AG09319 (cell line): Measurements from ENCODE around the gene CNTNAP5.

Experiments
- DNase-seq: peaks from one replicate; pipeline ENCODE4 v3.0.0-alpha.2; 2010; ENCODE audit warnings: low read depth; ENCODE audit errors: extremely low read depth
- TF ChIP-seq, protein P1 (sequence below): IDR thresholded peaks from 2 replicates; pipeline ENCODE4 v1.5.1; 2011; ENCODE audit warnings: low read depth, mild to moderate bottlenecking, inconsistent platforms, low read length, moderate library complexity

Gene CNTNAP5

DNA sequence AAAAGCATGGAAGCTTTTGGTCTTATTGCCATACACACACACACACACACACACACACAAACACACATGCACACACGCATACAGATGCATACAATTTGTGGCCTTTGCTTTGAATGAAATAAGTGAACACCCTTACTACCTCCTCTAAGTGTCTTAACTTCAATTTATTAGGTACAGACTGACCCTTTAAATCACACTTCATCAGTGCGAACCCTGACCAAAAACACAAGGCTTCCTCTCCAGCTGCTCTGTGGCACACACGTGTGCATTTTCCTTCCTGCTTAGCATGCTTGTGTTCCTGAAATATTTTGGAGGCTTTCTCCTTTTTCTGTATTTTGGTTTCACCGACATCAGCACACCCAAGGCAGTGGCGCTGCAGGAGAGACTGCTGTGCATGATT is 96.0 kb downstream of the CNTNAP5 start:
- DNase-seq, result no peak
- TF ChIP-seq, protein P1, sequence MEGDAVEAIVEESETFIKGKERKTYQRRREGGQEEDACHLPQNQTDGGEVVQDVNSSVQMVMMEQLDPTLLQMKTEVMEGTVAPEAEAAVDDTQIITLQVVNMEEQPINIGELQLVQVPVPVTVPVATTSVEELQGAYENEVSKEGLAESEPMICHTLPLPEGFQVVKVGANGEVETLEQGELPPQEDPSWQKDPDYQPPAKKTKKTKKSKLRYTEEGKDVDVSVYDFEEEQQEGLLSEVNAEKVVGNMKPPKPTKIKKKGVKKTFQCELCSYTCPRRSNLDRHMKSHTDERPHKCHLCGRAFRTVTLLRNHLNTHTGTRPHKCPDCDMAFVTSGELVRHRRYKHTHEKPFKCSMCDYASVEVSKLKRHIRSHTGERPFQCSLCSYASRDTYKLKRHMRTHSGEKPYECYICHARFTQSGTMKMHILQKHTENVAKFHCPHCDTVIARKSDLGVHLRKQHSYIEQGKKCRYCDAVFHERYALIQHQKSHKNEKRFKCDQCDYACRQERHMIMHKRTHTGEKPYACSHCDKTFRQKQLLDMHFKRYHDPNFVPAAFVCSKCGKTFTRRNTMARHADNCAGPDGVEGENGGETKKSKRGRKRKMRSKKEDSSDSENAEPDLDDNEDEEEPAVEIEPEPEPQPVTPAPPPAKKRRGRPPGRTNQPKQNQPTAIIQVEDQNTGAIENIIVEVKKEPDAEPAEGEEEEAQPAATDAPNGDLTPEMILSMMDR, result no peak

DNA sequence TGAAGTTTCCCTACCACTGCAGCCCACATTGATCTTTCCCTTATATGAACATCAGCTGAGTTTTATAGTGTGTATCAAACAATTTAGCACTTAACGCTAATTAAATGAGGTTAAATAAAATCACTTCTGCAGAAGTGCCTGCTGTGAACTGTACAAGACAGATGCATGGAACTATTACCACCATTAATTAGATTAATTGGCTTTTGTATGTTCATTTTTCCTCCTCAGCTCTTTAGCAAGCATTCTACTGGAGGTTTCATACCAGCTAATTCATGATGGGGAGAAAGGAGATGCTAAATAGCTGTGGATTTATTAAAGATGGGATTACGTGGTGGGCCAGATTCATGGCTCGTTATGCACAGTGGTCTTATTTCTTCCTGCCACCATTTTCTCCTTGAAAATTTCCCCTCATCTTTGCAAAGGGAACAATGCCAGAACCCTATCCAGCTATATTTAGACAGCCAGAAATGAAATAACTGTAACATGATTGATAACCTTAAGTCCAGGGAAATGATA is 96.7 kb downstream of the CNTNAP5 start:
- no peak for DNase-seq
- TF ChIP-seq, protein P1, result no peak

DNA sequence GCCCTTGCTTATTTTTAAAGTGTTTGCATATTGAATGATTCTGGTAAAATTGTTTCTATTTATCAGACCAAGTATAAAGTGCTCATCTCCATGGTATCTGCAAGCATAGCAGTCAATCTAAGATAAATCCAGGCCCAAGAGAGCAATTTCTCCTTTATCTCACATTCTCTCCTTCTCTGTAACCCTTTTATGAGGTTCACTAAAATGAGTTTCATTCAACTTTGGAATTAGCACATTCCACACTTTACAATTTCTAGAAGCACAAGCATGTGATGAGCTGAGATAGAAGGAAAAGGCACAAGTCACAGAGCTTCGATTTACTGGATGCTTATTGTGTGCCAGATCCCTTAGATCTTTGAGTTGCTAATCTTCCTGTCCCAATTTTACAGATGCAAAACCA is 97.3 kb downstream of the CNTNAP5 start:
- no peak for DNase-seq
- TF ChIP-seq, protein P1, result no peak

DNA sequence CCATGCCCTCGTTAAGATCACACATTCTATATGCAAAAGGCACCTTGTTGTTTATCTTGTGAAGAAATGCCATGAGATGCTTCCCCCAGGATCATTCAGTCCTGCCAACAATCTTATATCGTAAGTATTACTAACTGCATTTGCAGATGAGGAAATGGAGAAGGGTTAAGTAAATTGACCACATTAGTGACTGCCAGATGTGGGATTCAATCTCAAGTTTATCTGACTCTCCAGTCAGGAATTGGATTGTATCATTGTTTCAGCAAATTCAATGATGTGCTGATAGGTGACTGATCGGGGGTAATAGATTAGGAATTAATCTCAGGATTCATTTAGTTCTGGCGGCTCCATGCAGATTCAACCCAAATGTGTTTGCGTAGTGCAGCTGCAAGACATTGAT is 106.2 kb downstream of the CNTNAP5 start:
- DNase-seq, result no peak
- TF ChIP-seq, protein P1, result no peak

GRCh38 chr2:124136110-124136509 is 111.0 kb downstream of the CNTNAP5 start:
- TF ChIP-seq, protein P1, result no peak
- no peak for DNase-seq

GRCh38 chr2:124138076-124138475 is 113.0 kb downstream of the CNTNAP5 start:
- TF ChIP-seq, protein P1, result no peak
- no peak for DNase-seq

GRCh38 chr2:124145982-124146381 is 120.9 kb downstream of the CNTNAP5 start:
- no peak for DNase-seq
- TF ChIP-seq, protein P1, result no peak
